Measurements from ENCODE around the gene NCBP1. TPM values are rescaled to one million over a fixed set of nuclear protein-coding genes. Genes with fewer than 3 reads are reported as not detected.

The NCBP1 gene
- total and polyA plus RNA-seq, 2 experiments from 2014 or later, result 22.6 to 33.0 TPM

DNA sequence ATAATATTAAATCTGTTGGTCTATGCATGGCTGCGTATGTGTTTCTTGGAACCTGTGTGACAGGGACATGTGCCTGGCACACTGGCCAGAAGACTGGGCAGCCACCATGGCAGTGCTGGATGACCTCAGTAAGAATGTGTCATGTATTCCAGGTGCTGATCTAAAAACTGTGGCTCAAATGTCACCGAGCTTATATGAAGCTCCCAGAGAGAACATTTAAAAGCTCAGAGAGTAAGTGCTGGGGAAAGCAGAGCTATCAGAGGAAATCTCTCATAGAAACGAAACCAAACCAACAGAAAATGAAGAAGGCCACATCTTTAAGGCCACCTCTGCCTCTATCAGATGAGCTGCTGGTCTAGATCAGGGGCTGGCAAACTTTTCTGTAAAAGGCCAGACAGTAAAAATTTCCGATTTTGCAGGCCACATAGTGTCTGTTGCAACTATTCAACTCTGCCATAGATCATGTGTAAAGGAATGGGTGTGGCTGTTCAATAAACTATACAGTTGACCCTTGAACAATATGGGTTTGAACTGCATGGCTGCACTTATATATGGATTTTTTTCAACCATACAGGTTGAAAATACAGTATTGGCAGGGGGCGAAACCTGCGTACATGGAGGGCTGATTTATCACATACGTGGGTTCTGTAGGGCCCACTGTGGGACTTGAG lies 32.3 kb upstream of the NCBP1 start:
- Histone ChIP-seq H2AFZ (no peak overlapping the region), H4K20me1 (ENCODE audit: insufficient read depth, poor library complexity, severe bottlenecking) (no peaks in the 10 kb centered on the region), H3K4me2 (no peak overlapping the region), H3K4me3 (no peak overlapping the region), H3K4me1 (ENCODE audit: insufficient read depth) (no peaks in the 10 kb centered on the region), H3K27me3 (no peaks in the 10 kb centered on the region), H3K79me2 (no peaks in the 10 kb centered on the region), H3K27ac (no peak overlapping the region), H3K36me3 (replicated peaks; ENCODE audit: insufficient read depth, low read depth) (no peaks in the 10 kb centered on the region), H3K9me2 (replicated peaks; ENCODE audit: insufficient read depth) (no peaks in the 10 kb centered on the region), H3K9me3 (ENCODE audit: low read depth) (no peaks in the 10 kb centered on the region)
- no peak for DNase-seq (ENCODE audit: low spot score)
- 95% methylated on average over 7 of the region's 7 CpGs for WGBS (ENCODE audit: low lambda C conversion rate, missing lambda C conversion rate)
- no peak for TF ChIP-seq EZH2phosphoT487 (IDR thresholded peaks at IDR 0.05; ENCODE audit: low read depth, severe bottlenecking, unreplicated experiment)
- TF ChIP-seq, protein P1, sequence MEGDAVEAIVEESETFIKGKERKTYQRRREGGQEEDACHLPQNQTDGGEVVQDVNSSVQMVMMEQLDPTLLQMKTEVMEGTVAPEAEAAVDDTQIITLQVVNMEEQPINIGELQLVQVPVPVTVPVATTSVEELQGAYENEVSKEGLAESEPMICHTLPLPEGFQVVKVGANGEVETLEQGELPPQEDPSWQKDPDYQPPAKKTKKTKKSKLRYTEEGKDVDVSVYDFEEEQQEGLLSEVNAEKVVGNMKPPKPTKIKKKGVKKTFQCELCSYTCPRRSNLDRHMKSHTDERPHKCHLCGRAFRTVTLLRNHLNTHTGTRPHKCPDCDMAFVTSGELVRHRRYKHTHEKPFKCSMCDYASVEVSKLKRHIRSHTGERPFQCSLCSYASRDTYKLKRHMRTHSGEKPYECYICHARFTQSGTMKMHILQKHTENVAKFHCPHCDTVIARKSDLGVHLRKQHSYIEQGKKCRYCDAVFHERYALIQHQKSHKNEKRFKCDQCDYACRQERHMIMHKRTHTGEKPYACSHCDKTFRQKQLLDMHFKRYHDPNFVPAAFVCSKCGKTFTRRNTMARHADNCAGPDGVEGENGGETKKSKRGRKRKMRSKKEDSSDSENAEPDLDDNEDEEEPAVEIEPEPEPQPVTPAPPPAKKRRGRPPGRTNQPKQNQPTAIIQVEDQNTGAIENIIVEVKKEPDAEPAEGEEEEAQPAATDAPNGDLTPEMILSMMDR (IDR thresholded peaks at IDR 0.05; ENCODE audit: poor library complexity), result no peak
- no peak for TF ChIP-seq EZH2 (IDR thresholded peaks at IDR 0.05; ENCODE audit: borderline replicate concordance)

DNA sequence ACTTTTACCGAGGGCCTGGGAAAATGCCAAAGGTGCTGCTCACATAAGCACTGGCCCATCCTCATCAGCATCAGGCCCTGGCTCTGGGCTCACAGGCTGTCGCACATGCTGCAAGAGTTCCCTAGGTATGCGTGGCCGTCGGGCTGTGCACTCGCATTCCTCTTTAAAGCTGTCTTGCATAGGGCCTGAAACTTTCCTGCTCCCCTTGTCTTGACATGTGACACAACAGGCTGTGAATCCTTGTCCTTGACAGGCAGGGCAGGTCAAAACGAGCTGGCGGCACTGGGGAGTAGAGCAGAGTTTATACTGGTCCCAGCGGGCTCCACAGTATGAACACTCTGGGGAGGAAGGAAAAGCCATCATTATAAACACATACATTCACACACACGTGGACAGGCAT lies 31.2 kb upstream of the NCBP1 start:
- Histone ChIP-seq H3K27ac (no peak overlapping the region), H3K27me3 (no peaks in the 10 kb centered on the region), H4K20me1 (ENCODE audit: insufficient read depth, poor library complexity, severe bottlenecking) (no peaks in the 10 kb centered on the region), H3K9me2 (replicated peaks; ENCODE audit: insufficient read depth) (no peaks in the 10 kb centered on the region), H2AFZ (no peak overlapping the region), H3K79me2 (no peaks in the 10 kb centered on the region), H3K9me3 (ENCODE audit: low read depth) (no peaks in the 10 kb centered on the region), H3K4me1 (ENCODE audit: insufficient read depth) (no peaks in the 10 kb centered on the region), H3K36me3 (replicated peaks; ENCODE audit: insufficient read depth, low read depth) (no peaks in the 10 kb centered on the region), H3K4me2 (no peak overlapping the region), H3K4me3 (no peak overlapping the region)
- TF ChIP-seq, protein P1 (IDR thresholded peaks at IDR 0.05; ENCODE audit: poor library complexity), result no peak
- TF ChIP-seq EZH2 (IDR thresholded peaks at IDR 0.05; ENCODE audit: borderline replicate concordance), result no peak
- 95% methylated on average over 10 of the region's 10 CpGs for WGBS (ENCODE audit: low lambda C conversion rate, missing lambda C conversion rate)
- no peak for DNase-seq (ENCODE audit: low spot score)

DNA sequence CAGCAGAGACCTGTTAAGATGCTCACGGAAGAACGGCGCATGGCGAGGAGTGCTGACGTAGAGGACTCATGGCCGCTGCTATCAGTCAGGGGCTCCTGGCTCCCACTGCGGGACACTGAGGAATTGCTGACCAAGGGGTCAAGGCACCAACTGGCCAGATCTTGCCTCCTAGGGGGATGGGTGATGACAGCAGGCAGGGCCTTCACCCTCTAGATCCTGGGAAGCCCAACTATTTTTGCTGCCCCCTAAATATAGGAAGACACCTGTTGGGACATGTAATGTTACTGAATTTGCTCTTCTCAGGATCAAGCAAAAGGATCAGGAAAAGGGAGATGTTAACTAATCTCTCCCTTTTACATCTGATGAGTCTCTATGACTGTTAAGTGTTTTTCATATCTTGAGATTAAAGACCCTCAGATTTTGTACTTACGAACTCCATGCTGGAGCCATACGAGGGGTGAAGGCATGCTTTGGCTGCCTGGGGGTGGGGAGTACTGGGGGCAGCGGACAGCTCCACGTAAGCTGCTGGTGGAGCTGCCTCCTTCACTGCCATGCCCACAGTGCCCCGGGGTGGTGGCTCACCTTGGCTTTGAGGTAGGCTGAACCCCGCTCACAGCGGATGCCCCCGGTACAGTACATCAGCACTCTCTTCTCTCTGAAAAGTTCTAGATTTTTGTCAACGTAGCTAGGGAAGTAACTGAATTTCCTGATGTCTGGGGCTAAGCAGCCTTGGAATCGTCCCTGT lies 28.5 kb upstream of the NCBP1 start:
- TF ChIP-seq EZH2 (IDR thresholded peaks at IDR 0.05; ENCODE audit: borderline replicate concordance), result no peak
- TF ChIP-seq, protein P1 (IDR thresholded peaks at IDR 0.05; ENCODE audit: poor library complexity), result no peak
- no peak for TF ChIP-seq EZH2phosphoT487 (IDR thresholded peaks at IDR 0.05; ENCODE audit: low read depth, severe bottlenecking, unreplicated experiment)
- Histone ChIP-seq H3K4me1 (ENCODE audit: insufficient read depth) (no peaks in the 10 kb centered on the region), H3K79me2 (no peaks in the 10 kb centered on the region), H4K20me1 (ENCODE audit: insufficient read depth, poor library complexity, severe bottlenecking) (no peaks in the 10 kb centered on the region), H3K27ac (no peak overlapping the region), H3K4me2 (no peak overlapping the region), H3K27me3 (no peaks in the 10 kb centered on the region), H2AFZ (no peak overlapping the region), H3K36me3 (replicated peaks; ENCODE audit: insufficient read depth, low read depth) (no peaks in the 10 kb centered on the region), H3K9me3 (ENCODE audit: low read depth) (no peaks in the 10 kb centered on the region), H3K4me3 (no peak overlapping the region), H3K9me2 (replicated peaks; ENCODE audit: insufficient read depth) (no peaks in the 10 kb centered on the region)
- WGBS (ENCODE audit: low lambda C conversion rate, missing lambda C conversion rate), result 99% methylated on average over 17 of the region's 17 CpGs
- no peak for DNase-seq (ENCODE audit: low spot score)

All from hepatocyte (in vitro differentiated cells).